Muscle layer of colon (tissue), 2 donors: ENCODE measurements around the gene KAZN.
A peak's percentile ranks its signal among the peaks of the same experiment; 100 is the strongest.

Experiments
- H3K27ac ChIP-seq: one replicate; pipeline ENCODE4 v1.7.0; 2013; ENCODE audit warnings: low read depth, mild to moderate bottlenecking, low read length, moderate library complexity
- H3K27me3 ChIP-seq, 2 donors: one replicate each; pipeline ENCODE4 v1.7.0; 2013; ENCODE audit warnings: low read length in 2 of 2, mild to moderate bottlenecking in 2 of 2; ENCODE audit not compliant: insufficient read depth in 2 of 2, control insufficient read depth in 1 of 2
- H3K36me3 ChIP-seq: one replicate; pipeline ENCODE4 v1.7.0; 2013; ENCODE audit warnings: mild to moderate bottlenecking, low read length; ENCODE audit not compliant: insufficient read depth
- H3K4me1 ChIP-seq: one replicate; pipeline ENCODE4 v1.7.0; 2013; ENCODE audit warnings: mild to moderate bottlenecking, low read length; ENCODE audit not compliant: insufficient read depth
- H3K4me3 ChIP-seq, 2 donors: one replicate each; pipeline ENCODE4 v1.7.0; 2013; ENCODE audit warnings: low read length in 2 of 2, low read depth in 1 of 2, mild to moderate bottlenecking in 1 of 2, moderate library complexity in 1 of 2
- H3K9ac ChIP-seq: one replicate; pipeline ENCODE4 v1.7.0; 2013; ENCODE audit warnings: low read length
- H3K9me3 ChIP-seq: one replicate; pipeline ENCODE4 v1.7.0; 2013; ENCODE audit warnings: mild to moderate bottlenecking, low read length
- donor health status: abdominal sarcoma.
- donor health status: Adenocarcinoma of cecum.

KAZN gene

GRCh38 chr1:15158506-15159165 lies 560.2 kb downstream of the KAZN start:
- Histone ChIP-seq H3K9ac (no peak overlapping the region), H3K27ac (peak overlapping the region; percentile 95), H3K27me3 (no peaks in the 10 kb centered on the region), H3K4me1 (peaks cover 47% of the 10 kb centered on the region), H3K36me3 (no peaks in the 10 kb centered on the region), H3K4me3 (peak overlapping the region in 1 of 2 donors; percentile 42), H3K9me3 (no peaks in the 10 kb centered on the region)

GRCh38 chr1:15159166-15159555 lies 560.7 kb downstream of the KAZN start:
- H3K27ac ChIP-seq, result peak overlapping the region; percentile 95
- peak overlapping the region in 1 of 2 donors; percentile 42 for H3K4me3 ChIP-seq
- H3K4me1 ChIP-seq, result peaks cover 47% of the 10 kb centered on the region

GRCh38 chr1:15160626-15161025 lies 562.1 kb downstream of the KAZN start:
- H3K9ac ChIP-seq, result no peak overlapping the region
- no peak overlapping the region for H3K4me3 ChIP-seq
- H3K36me3 ChIP-seq, result no peaks in the 10 kb centered on the region
- no peaks in the 10 kb centered on the region for H3K27me3 ChIP-seq
- H3K9me3 ChIP-seq, result no peaks in the 10 kb centered on the region
- H3K4me1 ChIP-seq, result peaks cover 39% of the 10 kb centered on the region
- no peak overlapping the region for H3K27ac ChIP-seq

More at GRCh38 chr1:15159166-15159555, 560.7 kb downstream of the KAZN start:
- Histone ChIP-seq H3K9me3 (no peaks in the 10 kb centered on the region), H3K36me3 (no peaks in the 10 kb centered on the region), H3K9ac (no peak overlapping the region), H3K27me3 (no peaks in the 10 kb centered on the region)

GRCh38 chr1:15167386-15167785 lies 568.9 kb downstream of the KAZN start:
- no peak overlapping the region for H3K27ac ChIP-seq
- H3K36me3 ChIP-seq, result no peaks in the 10 kb centered on the region
- H3K9ac ChIP-seq, result no peak overlapping the region
- no peak overlapping the region for H3K4me3 ChIP-seq
- no peaks in the 10 kb centered on the region for H3K27me3 ChIP-seq
- peaks cover 20% of the 10 kb centered on the region for H3K4me1 ChIP-seq
- no peaks in the 10 kb centered on the region for H3K9me3 ChIP-seq
